GM19467 (cell line): ENCODE data around the gene RPP25L.

ENCODE experiments used
- ATAC-seq: cut with Tn5 transposase; IDR thresholded peaks from one replicate; pipeline ENCODE4 v1.9.1; 2021; ENCODE audit warnings: mild to moderate bottlenecking, moderate library complexity; ENCODE audit not compliant: unreplicated experiment

The RPP25L gene

DNA sequence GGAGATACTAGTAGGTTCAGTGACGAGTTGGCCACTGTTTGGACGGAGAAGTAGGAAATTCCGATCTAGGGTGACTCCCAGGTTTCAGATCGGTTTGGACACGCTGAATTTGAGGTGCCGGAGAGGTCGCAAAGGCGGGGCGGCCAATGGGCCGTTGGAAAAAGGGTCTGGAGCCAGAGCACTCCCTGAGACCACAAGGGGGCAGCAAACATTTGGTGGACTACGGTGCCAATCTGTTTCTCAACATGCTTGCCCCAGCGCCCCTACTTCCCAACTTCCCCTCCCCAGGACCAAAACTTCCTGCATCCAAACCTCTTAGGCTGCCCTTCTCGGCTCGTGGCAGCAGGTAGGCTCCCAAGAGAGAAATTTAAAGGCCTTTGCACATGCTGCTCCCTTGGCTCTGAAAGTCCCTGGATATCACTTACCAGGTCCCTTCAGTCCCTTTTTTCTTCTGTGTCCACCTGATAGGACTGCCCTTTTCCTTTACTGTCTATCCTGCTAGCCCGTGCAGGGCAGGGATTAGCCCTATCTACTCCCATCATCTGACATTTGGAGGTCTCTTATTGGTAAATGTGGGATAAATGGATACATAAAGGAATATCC is 992 bp upstream of the RPP25L start:
- no peak for ATAC-seq

DNA sequence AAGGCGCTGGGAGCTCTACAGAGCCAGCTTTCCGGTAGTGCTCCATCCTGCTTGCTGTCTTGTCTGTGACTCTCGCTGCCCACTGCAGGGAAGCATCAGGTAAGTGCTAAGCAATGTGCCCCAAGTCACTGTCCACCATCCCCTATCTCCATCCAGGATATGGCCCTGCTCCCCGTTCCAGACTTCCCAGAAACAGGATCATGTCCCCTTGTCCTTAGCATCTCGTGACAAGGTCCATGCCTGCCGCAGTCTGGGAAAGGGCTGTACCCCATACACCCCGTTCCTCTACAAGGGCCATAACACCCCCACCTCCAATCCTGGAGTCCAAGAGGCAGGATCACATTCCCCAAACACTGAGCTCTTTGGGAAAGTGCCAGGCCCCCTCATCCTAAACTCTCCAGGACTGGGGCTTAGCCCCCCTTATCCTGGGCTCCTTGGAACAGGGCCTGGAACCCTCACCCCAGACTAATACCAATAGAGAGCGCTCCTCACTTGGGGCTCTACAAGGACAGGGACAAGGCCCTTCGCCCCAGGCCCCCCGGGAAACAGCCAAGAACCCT is 566 bp downstream of the RPP25L start:
- ATAC-seq, result no peak

DNA sequence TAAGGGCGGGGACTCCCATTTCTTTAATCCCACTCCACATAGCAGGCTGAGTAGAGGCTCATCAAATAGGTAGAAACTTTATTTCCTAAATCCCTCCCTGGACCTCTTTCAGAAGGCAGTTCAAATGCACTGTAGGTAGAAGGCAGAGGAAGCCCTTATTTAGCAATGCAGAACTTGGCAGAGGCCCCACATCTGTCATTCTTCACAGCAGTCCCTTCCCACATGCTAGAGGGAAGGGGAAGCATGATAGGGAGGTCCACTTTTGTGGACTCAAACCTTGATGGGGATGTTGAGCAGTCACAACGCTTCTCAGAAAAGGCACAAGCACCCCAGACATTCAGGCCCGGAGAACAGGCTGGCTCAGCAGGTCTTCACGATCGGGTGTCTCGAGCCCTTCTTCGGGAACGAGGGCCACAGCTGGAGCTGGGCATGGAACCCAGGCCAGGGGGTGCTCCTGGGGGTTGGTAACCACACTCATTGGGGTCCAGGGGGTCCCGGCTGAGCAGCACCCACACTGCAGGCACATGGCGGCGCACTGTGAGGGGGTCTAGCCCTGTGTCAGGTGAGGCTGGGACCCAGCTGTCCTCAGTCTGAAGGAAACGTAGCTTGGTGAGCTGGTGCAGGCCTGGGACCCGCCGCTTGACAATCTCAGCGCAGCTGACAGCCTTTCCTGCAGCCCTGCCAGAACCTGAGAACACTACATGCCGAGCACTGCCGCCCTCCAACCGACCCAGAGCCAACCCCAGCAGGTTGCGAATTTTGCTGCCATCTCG is 1.3 kb downstream of the RPP25L start:
- ATAC-seq, result no peak

DNA sequence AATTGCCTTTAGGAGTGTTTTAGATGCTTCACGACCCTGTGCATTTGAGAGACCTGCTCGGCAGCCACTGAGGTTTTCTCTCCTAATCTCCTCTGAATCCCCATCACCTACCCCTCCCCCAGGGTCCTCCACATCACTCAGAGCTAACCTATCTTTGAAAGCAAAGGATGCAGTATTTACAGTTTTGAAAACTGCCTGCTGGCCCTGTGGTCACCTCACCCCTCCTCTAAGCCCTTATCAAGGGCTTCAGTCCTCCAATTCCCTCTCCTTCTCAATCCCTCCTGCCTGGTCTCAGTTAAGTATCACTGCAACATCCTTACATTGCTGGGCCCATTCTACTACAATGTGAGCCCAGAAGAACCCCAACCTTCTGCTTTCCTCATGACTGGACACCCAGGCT is 4.6 kb downstream of the RPP25L start:
- no peak for ATAC-seq

DNA sequence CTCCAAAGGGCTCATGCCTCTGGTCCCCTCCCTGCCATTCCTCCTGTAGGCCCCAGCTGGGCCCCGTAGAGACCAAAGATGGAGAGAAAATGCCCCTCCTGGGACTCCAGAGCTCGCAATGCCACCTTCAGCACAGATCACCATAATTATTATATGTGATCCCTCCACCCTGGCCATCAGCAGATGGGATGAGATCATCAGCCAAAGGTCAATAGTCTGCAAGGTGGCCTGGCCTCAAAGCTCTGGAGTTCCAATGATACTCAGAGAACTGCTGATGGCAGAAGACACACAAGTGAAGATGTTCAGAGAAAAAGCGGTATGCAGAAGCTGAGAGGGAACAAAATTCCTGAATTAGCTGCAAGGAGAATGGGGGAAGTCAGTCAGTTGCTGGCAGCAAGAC is 5.0 kb downstream of the RPP25L start:
- ATAC-seq, result no peak

DNA sequence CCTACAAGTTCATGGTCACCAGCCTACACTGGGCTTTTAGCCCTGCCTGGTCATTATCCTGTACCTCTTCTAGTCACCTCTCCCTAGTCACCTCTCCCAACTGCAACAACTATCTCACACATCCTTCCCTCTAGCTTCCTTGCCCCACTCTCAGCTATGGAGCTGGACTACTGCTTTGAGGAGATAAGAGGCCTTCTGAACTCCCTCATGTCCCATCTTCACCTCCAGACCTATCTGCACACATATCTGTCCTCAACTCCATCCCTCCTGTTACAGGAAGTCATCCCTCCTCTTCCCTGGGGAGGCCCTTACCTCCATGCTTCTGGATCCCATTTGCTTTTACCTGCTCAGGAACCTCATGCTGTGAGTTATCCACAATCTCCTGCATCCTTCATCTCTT is 5.7 kb downstream of the RPP25L start:
- no peak for ATAC-seq

DNA sequence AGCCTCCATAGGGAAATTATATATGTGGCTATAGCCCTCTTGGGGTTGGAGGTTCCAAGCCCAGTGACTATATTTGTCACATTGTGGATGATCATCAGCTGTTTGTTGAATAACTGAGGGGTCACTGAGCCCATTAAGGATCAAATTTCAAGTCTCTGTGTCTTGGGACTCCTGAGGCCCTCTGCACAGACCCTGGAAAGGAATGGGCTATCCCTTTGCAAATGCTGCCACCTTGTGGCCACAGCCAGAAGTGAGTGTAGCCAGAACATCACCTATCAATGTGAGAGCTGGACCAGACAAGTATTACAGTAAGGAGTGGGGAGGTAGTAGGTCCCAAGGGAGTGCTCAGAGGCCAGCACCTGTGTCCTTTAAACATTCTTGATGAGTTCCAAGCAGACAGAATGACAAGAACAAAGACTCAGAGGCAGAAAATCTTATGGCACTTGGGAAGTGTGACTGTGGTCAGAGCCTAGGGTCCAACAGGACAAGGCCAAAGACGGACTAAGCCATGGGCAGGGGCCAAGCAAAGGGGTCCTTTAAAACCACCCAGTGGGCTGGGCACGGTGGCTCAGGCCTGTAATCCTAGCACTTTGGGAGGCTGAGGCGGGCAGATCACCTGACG is 8.2 kb downstream of the RPP25L start:
- ATAC-seq, result no peak

DNA sequence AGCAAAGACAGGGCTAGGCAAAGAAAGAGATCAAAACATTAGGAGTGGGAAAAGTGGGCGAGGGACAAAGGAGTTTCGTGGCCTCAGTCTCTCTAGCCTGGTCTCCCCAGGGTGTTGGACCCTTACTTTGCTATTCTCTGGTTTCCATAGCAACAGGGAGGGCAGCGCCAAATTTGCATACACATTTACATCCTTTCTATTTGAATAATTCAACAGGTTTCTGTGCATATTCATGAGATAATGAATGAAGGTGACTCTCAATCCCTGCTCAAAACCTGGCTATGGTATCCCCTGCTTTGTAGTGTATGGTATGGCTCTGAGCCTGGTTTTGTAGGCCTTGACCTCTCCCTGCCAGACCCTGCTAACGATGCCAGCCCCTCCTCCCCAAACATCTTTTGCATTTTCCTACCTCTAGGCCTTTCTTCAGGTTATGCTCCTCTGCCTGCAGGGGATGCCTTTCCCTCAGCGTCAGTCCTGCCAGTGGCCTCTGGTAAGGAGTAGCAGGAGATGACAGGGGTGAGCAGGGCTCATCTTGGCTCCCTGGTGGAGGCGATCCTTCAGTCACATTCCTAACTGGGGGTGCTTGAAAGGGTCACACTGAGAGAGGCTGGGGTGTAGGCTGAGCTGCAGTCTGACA is 9.8 kb downstream of the RPP25L start:
- ATAC-seq, result no peak

DNA sequence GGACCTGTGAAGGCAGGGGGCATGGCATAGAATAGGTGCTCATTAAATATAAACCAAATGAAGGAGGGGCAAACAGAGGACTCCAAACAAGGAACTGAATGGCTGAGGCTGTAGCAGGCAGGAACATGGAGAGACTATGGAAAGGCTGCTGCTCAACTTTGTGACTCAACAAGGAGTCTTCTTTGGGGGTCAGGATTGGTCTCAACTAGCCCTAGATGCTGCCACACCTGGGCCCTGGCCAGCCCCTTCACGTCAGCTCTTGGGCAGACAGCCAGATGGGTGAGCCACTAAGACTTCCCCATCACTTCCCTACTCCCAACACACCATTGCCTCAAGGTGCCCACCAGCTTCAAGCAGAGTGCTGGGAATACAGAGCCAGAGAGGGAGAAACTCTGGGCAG is 11.0 kb downstream of the RPP25L start:
- no peak for ATAC-seq

DNA sequence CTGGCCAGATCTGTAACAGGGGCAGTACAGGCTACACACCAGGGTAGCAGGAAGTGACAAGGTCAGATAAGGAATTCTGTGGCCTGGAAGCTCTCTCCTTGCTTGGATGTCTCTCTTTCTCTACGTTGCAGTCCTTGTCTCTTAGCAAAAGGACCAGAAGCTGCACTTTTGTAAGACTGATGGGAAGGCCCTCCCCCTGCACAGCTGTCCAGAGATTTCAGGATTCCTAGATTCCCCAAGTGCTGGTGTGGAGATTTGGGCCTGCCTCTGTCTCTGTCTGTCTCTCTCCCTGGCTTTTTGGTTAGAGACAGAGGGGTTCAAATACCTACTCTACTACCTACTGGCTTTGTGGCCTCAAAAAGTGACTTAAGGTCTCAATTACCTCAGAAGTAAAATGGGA is 12.4 kb downstream of the RPP25L start:
- no peak for ATAC-seq

DNA sequence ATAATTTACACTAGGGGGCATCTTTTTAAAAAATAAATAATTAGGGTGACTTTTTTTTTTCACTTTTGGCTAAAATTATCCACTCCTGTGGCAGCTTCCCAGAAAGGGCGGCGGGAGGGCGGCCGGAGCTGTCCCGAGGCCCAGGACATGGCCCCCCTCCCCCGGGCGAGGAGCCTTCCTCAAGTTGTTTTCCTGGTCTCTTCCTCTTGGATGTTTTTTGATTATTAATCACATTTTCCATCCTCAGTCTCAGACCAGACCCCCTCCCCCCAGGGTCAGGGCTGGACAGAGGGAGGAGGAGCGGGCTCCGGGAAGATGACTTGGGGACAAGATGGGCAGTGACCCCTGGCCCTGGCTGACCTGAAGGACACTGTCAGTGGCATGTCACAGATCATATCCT is 17.7 kb downstream of the RPP25L start:
- ATAC-seq, result no peak

DNA sequence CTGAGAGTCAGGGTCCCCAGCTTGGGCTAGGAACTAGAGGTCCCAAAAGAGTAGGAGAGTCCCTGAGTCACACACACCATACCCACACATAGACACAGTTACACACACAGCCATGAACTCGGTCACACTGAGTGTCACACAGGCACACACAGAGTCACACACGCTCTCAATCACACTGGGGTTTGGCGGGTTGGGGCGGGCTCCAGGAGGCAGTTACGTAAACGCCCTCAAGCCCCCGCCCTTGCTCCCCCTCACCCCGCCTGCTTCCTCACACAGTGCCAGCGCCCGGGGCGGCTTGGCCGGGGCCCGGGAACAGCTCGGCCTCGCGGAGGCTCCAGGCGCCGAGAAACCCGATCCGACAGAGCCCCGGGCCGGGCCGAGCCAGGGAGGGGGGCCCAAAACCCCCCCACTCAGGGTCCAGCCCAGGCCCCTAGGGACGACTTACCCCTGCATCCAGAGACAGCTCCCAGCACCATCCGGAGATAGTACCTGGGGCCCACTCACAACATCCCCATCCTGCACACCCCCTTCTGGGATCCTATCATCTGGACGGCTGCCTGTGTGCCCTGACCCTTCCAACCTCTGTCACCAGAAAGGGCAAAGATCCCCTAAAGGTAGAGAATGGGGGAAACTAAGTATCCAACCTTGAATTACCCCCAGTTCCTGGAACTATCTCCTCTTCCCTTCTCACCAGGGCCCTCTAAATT is 18.8 kb downstream of the RPP25L start:
- no peak for ATAC-seq

DNA sequence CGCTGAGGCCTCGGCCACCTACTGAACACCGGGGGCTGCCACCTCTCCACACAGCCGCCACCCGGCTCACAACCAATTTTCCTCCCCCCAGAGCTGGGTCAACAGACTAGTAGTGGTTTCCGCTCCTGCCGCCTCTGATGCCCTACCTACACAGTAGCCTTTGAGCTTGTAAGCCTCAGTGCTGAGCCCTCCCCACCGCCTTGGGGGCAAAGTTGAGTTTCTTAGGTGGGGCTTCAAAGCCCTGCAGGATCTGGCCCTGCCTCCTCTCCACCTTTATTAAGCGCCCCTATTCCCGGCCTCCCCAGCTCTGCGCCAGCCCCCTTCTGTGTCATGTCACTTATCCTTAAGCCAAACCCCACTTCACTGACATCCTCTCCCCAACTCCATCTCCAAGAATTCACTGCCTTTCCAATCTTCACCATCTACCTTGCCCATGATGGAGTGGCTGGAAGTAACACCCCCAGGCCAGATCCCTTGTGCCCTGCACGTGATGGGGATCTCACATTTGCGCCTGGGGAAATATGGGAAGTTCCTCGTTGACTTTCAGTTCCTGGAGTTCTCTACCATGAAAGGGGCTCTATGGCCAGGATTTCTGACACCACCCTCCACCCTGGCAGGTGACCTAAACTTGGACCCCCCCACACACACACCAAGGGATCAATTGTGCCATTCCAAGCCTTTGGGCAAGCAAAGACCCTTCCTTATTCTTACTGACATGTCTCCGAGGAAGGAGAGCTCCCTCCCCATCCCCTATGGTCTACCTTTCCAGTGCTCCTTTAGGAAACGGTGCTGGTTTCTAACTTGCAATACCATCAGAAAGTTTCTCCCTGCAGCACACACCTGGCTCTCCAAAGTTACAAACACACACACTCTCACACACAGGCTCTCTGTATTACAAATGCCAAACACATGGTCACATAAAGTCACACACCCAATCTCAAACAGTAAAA is 19.7 kb downstream of the RPP25L start:
- ATAC-seq, result no peak

DNA sequence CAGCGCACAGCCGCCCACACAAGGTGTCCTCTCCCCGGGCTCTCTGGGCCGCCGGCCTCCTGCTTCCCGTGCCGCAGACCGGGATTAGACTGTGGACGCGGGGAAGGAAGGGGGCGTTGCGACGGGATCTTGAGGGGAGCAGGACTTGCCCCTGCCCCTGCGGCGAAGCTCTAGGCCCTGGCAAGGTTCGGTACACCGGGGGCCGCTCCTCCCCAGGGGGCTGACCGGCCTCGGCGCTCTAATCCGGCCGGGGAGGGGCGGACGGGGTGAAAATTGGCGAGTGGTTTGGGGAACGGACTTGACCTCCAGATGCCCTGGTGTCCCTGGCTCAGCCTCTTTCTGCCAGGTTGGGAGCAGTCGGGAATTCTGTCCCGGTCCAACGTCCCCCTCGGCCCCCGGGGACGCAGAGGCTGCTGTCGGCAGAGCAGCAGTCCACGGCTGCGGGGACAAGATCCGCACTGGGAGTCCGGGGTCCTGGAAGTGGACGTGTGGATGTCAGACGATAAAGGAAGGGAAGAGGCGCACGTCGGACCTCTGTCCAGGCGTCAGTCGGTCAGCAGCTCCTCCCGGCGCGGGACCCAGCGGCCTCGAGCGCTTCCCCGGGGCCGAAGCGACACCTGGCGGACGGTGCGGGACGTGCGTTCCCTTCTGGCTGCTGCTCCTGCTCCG is 20.5 kb downstream of the RPP25L start:
- ATAC-seq, result no peak

DNA sequence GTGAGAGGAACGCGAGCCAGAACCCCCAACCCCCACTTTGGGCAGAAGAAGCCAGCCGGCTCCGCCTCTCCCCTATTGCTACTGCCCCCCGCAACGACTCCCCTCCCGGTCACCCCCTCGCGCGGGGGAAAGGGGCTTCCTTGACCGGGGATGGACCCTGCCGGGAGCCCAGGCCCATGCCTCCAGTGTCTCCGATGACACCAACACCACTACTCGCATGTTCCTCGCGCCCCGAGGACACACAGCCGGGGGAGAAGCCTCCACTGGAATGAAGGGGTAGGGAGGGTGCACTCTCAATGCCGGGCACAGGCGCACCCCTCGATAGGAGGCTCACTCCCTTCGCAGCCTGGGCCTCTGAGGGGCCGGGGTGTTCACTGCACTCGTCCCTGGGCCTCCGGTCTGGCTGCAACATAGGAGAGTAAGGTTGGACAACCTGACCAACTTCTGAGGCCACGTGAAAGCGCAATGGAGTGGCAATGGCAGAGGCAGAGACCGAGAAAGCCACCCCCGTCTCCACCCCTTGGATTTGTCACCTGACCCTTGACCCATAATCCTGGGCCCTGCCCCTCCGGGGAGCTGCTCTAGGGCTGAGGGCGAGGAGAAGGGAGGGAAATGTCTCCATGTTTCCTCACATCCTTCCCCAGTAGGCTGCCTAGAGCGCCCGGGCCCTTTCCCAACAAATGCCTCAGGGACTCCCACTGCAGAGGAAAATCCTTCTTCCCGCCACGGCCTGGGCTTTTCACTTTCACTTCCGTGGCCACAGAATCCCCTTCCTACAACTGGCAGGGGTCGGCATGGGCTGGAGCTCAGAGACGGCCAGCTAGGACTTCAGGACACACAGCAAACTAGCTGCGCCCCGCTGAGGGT is 21.3 kb downstream of the RPP25L start:
- no peak for ATAC-seq

DNA sequence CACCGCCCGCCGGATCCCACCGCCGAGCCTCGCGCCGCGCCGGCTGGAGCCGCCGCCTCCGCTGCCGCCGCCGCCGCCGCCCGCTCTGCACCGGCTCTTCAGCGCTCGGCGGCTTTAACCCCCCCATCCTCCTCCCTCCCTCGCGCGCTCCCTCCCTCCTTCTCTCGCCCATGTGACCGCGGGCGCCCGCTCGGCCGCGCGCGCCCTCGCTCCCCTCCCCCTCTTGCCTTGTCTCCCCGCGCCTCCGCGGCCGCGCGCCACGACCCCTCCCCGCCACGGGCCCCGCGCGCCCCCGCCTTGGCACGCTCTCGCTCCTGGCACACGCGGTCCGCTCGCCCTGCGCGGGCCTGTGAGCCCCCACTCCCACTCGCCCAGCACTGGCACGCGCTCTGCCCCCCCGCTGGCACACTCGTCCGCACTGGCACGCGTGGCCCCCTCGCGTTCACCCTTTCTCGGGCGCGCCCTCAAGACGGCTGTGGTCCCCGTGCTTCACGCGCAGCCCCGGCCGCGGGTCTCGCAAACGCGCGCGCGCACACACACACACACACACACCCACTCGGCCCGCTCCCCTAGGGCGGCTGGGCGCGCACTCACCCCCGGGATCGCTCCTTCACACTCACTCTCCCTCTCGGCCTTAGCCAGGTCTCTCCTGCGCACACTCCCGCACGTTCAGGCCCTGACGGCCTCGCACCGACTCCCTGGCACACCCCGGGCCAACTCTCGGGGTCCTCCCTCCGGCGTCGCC is 22.1 kb downstream of the RPP25L start, which contains the start of gene CNTFR:
Gene CNTFR (minus strand): TSS at position 89 of the 745 bp plus-strand sequence. CDS start 20,743 bp downstream, outside the sequence.
- no peak for ATAC-seq
